Fibroblast of skin of scalp (primary cell): ENCODE measurements around the gene SECISBP2. TPM values are rescaled to one million over a fixed set of nuclear protein-coding genes. Genes with fewer than 3 reads are reported as not detected.
"Not testable (repeated sequence)": the region's sequence is repeated elsewhere in the genome, so short reads cannot be mapped to it uniquely, and the experiment has no call there.

Source experiments
- DNase-seq: peaks from one replicate; pipeline ENCODE4 v3.0.0-alpha.2; 2013
- polyA plus RNA-seq, 2 experiments: library from polyadenylated mRNA; unstranded; fragments of 120-200 nt; gene quantifications; one replicate each; pipeline ENCODE4 v1.2.1, GENCODE V29; 2013; ENCODE audit not compliant: insufficient read length in 2 of 2

SECISBP2 gene, protein sequence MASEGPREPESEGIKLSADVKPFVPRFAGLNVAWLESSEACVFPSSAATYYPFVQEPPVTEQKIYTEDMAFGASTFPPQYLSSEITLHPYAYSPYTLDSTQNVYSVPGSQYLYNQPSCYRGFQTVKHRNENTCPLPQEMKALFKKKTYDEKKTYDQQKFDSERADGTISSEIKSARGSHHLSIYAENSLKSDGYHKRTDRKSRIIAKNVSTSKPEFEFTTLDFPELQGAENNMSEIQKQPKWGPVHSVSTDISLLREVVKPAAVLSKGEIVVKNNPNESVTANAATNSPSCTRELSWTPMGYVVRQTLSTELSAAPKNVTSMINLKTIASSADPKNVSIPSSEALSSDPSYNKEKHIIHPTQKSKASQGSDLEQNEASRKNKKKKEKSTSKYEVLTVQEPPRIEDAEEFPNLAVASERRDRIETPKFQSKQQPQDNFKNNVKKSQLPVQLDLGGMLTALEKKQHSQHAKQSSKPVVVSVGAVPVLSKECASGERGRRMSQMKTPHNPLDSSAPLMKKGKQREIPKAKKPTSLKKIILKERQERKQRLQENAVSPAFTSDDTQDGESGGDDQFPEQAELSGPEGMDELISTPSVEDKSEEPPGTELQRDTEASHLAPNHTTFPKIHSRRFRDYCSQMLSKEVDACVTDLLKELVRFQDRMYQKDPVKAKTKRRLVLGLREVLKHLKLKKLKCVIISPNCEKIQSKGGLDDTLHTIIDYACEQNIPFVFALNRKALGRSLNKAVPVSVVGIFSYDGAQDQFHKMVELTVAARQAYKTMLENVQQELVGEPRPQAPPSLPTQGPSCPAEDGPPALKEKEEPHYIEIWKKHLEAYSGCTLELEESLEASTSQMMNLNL
- polyA plus RNA-seq (2013, experiment 1 of 2; ENCODE audit: insufficient read length) = 18.6 TPM
- polyA plus RNA-seq (2013, experiment 2 of 2; ENCODE audit: insufficient read length) = 19.2 TPM

DNA sequence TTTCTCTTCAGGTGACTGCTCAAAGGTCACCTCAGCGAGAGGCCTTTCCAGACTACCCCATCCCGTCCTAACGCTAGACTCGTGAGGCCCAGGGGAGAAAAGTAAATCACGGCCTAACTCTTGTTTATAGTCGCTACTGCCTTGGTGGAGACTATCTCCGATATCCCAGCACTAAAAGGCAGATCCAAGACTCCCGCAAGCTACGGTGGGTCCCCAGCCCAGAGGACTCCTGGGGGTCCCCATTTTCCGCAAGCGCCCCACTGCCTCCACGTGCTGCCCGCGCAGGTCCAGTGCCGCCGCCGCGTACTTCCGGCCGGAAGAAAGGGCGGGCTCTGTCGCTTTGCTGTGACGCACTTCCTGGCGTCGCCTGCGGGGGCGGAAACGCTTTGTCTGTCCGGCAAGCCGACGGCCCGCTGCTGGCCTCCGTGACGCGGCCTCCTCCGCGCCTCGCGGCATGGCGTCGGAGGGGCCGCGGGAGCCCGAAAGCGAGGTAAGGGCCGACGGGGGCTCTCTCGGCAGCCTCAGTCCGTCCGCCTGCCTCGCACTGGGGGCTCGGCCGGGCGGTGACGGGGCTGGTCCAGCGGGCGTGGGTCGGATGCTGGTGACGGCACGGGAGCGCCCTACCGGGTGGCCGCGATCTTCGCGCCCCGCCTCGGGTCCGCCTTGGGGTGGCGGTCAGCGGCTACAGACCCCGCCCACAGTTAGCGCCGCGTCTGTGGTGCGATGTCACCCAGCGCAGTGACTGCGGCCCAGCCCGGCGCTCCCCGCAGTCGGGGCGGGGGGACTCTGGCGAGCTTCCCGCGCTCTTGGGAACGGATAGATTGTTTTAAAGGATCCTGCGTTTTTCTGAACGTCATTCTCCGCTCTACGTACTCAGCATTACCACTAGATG is at the start of gene SECISBP2:
Gene SECISBP2 (plus strand): TSS at position 378 of the 892 bp plus-strand sequence. CDS start 77 bp downstream, at position 455.
- peak; percentile 99 for DNase-seq

DNA sequence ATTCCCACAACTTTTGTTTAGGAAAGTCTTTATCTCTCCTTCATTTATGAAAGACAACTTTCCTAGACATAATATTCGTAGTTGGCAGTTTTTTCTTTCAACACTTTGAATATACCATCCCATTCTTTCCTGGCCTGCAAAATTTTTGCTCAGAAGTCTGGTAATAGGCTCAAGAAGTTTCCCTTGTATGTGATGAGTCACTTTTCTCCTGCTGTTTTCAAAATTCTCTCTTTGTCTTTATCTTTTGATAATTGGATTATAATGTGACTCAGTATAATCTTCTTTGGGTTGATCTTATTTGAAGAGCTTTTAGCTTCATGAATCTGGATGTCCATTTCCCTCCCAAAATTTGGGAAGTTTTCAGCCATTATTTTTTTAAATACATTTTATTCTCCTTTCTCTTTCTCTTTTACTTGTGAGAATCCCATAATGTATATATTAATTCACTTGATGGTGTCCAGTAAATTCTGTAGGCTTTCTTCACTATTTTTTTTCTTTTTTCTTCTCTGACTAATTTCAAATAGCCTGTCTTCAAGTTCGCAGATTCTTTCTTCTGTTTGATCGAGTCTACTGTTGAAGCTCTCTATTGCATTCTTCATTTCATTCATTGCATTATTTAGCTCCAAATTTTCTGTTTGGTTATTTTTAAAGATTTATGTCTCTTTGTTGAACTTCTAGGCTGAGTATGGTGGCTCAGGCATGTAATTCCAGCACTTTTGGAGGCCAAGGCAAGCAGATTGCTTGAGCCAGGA is 44.6 kb upstream of the SECISBP2 start:
- DNase-seq = no peak

DNA sequence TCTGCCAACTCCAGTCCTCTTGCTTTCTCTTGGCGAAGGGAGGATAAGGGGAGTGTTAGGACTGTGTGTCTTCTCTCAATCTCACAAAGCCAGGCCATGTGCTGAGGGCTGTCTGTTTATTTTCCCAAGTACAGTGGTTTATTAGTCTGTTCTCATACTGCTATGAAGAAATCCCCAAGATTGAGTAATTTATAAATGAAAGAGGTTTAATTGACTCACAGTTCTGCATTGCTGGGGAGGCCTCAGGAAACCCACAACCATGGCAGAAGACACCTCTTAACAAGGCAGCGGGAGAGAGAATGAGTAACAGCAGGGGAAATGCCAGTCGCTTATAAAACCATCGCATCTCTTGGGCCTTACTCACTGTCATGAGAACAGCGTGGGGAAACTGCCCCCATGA is 43.5 kb upstream of the SECISBP2 start:
- DNase-seq = peak; percentile 75

DNA sequence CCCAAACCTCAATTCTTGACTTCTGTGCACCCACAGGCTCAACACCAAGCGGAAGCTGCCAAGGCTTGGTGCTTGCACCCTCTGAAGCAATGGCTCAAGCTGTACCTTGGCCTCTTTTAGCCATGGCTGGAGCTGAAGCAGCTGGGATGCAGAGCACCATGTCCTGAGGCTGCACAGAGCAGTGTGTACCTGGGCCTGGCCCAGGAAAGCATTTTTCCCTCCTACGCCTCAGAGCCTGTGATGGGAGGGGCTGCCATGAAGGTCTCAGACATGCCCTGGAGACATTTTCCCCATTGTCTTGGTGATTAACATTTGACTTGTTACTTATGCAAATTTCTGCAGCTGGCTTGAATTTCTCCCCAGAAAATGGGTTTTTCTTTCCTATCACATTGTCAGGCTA is 42.3 kb upstream of the SECISBP2 start:
- not testable (repeated sequence) for DNase-seq

DNA sequence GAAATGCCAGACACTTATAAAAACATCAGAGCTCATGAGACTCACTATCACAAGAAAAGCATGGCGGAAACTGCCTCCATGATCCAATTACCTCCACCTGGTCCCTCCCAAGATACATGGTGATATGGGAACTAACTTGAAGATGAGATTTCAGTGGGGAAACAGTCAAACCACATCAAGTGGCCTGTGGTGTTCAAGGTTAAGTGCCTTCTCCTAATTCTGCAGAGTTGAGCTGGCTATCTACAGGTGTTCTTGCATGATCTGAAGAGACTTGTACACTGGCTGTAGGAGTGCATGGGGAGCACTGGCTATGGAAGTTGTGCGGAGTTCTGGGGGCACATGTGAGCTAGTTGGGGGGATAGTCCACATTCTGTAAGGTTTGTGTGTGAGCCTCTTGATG is 41.3 kb upstream of the SECISBP2 start:
- no peak for DNase-seq

DNA sequence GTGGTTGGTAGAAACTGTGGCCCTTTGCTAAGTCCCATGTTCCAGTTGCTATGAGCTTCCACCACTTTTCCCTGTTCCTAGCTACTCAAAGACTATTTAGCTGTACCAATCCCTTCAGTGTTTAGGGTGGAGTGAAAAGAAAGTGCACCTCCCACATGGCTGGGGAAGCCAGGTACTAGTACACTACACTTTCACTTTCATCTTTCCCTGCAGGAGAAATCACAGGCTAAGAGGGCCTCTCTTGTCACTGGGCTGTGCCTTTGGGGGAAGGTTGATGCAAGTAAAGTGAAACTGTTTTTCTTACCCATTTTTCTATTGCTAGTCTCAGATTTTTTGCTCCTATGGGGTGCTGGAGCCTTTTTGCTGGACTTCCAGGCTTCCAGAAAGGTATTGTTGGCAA is 40.8 kb upstream of the SECISBP2 start:
- DNase-seq = no peak

DNA sequence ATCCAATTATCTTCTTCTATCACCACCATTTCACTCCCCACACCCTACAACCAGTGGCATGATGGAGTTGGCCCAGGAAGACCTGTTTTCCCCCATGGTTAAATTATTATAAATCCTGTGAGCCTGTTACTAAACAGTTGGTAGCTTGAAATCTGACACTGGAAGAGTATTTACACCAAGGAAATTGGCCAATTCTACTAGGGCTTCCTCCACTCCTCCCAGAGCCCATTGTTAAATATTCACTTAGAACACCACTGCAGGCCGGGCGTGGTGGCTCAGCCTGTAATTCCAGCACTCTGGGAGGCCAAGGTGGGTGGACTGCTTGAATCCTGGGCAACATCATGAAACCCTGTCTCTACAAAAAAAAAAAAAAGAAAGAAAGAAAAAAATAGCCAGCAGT is 39.7 kb upstream of the SECISBP2 start:
- DNase-seq = no peak

DNA sequence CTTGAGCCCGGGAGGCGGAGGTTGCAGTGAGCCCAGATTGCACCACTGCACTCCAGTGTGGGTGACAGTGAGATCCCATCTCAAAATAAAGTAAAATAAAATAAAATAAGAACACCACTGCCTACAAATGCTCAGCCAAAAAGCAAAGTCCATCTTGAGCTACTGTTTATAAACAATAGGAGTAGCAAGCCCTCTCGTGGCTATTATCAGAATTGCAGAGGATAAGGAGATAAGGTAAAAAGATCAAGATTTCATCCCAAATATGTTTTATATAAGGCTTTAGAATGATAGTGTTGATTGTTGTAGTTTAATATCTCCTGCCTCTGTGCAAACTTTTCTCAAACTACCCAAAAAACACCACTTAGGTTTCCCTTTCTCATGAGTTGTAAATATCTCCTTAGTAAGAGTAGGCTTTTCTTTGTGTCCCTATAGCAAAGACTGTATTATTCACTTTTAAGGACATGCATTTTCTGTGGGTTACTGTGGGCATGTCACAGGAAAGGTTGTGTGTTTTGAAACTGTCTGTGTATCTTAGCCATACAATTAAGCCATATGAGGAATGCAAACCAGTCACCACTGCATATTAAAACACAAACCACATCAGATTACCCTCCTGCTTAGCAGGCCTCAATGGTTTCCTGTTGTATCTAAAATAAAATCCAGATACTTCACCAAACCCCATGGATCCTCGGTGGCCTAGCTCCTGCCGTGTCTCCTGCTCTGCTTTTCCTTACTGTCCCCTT is 39.1 kb upstream of the SECISBP2 start:
- DNase-seq = peak; percentile 70

DNA sequence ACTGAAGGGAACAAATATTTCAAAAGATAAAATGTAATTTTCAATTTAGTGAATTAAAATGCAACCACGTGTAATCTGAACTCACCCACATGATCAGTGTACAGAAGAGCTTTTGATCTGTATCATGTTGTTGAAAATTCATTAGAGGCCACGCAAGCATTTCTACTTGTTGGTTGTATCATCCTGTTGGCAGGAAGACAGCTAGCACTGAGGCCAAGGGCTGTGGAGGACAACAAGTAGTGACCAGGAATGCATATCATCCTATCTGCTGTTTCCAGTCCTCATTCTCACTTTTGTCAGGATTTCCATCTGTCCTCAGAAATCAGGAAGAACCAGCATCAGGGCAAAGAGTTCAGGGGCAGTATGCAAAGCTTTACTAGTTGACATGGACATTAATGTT is 37.2 kb upstream of the SECISBP2 start:
- no peak for DNase-seq

DNA sequence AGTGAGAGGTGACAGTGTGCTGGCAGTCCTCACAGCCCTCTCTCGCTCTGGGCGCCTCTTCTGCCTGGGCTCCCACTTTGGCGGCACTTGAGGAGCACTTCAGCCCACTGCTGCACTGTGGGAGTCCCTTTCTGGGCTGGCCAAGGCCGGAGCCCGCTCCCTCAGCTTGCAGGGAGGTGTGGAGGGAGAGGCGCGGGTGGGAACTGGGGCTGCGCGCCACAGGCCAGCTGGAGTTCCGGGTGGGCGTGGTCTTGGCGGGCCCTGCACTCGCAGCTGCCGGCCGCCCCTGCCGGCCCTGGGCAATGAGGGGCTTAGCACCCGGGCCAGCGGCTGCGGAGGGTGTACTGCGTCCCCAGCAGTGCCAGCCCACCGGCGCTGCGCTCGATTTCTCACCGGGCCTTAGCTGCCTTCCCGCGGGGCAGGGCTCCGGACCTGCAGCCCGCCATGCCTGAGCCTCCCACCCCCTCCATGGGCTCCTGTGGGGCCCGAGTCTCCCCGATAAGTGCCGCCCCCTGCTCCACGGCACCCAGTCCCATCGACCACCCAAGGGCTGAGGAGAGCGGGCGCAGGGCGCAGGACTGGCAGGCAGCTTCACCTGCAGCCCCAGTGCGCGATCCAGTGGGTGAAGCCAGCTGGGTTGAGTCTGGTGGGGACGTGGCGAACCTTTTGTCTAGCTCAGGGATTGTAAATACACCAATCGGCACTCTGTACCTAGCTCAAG is 35.9 kb upstream of the SECISBP2 start:
- not testable (repeated sequence) for DNase-seq

DNA sequence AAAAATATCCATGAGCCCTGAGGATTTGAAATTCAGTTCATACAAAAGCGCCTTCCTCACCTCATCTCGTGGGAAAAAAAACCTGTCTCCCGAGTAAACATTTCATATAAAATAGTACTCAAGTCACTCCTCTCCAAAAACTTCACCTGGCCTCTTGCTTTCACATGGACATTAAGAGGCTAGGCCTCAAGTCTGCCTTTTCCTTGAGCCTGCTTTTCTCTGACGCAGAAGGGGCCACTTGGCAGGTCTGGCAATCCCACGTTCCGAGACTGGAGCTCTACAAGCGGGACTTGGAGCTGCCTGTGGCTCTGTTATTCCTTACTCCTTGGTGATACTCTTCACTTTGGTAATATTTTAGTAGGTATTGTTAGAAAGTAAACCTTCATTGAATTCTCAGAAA is 34.2 kb upstream of the SECISBP2 start:
- DNase-seq = no peak

DNA sequence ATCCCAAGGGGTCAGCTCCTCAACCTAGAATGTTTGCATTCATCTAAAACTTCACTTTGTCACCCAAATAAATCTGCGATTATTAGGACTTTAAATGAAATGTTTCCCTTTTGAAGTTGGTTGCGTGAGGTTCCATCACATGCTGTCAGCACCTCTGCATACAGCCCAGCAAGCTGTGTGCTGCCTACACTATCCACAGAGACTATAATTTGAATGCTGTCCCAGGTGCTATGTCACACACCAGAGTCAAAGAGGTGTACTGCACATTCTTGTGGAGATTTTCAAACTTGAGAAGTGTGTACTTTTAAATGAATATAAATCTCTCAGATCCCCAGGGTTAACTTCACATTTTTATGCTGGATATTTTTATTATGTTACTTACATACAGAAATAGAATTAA is 26.6 kb upstream of the SECISBP2 start:
- DNase-seq = no peak

DNA sequence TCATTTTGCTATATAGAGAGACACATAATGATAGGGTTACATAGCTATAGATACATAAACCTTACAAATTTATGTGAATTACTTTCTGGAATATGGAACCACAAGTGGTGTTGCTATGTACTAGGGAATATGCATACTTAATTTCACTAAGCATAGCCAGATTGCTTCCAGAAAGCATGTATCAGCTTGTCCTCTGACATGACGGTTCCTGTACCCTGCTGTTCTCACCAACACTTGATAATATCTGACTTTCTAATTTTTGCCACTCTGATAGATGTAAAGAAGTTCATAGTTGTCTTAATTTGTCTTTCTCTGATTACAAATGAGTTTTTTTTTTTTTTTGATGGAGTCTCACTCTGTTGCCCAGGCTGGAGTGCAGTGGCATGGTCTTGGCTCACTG is 25.3 kb upstream of the SECISBP2 start:
- DNase-seq = no peak

DNA sequence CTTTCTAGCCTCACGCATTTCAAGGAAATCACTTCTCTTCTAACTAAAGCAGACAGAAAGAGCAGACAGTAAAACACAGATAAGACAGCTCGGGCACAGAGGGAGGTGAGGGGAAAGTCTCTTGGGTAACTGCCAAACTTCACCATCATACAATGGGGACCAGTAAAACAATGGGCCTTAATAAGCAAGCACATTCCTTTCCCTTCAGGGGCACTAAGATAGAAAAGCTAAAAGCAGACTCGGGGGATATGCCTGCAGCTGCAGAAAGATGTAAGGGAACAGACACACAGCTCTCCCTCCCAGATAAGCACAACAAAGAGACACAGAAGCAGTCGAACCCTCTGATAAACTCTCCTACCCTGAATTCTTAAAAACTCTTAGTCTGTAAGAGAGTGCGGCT is 22.9 kb upstream of the SECISBP2 start:
- DNase-seq = no peak

DNA sequence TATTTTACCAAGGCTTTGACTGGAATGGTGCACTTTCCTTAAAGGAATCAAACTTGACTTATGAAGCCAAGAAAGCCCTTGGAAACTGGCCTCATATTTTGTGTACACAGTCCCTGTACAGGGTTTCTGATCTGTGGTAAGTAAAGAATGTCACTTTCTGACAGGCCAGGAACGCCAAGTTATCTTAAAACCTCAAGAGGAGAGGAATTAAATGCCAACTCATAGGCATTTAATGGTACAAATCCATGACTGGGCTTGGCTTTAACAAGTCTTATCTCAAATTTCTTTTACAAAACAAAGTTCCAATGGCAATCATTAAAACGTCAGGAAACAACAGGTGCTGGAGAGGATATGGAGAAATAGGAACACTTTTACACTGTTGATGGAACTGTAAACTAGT is 16.3 kb upstream of the SECISBP2 start:
- not testable (repeated sequence) for DNase-seq

DNA sequence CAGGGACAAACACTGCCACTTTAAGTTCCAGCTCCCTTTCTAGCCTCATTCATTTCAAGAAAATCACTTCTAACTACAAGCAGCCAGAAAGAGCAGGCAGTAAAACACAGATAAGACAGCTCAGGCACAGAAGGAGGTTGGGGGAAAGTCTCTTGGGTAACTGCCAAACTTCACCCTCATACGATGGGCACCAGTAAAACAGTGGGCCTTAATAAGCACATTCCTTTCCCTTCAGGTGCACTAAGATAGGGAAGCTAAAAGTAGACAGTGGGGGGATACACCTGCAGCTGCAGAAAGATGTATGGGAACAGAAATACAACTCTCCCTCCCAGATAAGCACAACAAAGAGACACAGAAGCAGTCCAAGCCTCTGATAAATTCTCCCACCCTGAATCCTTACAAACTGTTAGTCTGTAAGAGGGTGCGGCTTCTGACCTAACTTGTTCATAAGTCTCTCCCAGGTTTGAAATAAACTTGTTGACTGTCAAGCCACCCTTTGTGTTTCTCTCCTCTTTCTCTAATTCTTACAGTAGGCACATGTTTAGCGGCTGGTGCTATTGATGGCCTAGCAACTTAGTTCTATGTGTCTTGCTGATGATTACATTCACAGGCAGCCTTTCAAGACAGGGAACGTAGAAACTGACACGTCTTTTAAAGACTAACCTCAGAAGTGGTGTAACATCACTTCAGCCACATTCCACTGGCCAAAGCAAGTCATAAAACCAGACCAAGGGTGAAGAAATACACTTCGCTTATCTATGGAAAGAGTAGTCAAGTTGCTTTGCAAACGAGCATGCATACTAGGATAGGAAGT is 14.1 kb upstream of the SECISBP2 start:
- no peak for DNase-seq

DNA sequence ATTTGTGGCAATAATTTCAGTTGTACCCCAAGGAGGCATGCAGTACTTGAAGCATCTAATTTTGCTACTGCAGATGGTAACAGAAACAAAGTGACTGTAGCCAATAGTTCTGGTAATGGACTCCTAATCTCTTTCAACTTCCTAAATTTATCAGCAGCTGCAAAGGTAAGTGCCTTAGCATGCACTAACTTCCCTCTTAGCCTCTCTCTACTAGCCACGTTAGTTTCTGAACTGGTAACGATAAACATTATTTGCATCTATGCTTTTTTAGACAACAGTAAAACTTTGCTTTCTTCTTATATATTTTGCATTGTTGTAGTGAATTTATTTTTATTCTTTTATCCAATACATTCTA is 13.5 kb upstream of the SECISBP2 start:
- DNase-seq = no peak

DNA sequence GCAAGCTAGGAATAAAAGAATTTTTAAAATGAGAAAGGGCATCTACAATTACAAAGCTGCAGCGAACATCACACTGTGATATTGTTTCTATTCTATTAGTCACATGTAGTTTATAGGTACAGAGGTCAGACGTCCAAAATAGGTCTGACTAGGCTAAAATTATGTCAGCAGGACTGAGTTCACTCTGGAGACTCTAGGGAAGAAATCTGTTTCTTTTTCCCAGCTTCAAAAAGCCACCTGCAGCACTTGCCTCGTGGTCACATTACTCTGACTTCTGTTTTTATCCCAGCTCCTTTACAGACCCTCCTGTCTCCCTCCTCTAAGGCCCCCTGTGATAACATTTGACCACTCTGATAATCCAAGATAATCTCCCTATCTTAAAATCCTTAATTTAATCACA is 12.4 kb upstream of the SECISBP2 start:
- no peak for DNase-seq

DNA sequence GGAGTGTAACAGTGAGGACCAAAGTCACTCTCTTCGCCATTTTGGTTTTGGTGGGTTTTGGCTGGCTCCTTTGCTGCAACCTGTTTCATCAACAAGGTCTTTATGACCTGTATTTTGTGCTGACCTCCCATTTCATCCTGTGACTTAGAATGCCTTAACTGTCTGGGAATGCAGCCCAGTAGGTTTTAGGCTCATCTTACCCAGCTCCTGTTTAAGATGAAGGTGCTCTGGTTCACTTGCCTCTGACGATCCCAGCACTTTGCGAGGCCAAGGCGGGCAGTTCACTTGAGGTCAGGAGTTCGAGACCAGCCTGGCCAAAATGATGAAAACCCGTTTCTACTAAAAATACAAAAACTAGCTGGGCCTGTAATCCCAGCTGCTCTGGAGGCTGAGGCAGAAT is 9.1 kb upstream of the SECISBP2 start:
- DNase-seq = no peak
